ENCODE results near the gene RPL29.
"Not testable (repeated sequence)": the region's sequence is repeated elsewhere in the genome, so short reads cannot be mapped to it uniquely, and the experiment has no call there.

The RPL29 gene

GRCh38 chr3:51995346-51996163 lies at the start of gene RPL29:
Gene RPL29 (minus strand): TSS chr3:51995895. CDS start chr3:51995461, 434 bp downstream.
- Histone ChIP-seq H3K4me3 (ENCODE audit: low read depth, low read length) (peak within 1 kb of the TSS; percentile 93), H3K36me3 (ENCODE audit: control insufficient read depth, insufficient read depth, low read length) (peaks cover 35% of the 10 kb centered on the region), H3K9me3 (ENCODE audit: control insufficient read depth, insufficient read depth, low read length) (no peaks in the 10 kb centered on the region), H3K4me1 (ENCODE audit: control insufficient read depth, insufficient read depth, low read length) (peaks cover 17% of the 10 kb centered on the region), H3K9ac (ENCODE audit: low read depth, low read length) (peak within 1 kb of the TSS; percentile 98), H3K27ac (ENCODE audit: low read depth, low read length) (peak within 1 kb of the TSS; percentile 93), H3K27me3 (ENCODE audit: control insufficient read depth, insufficient read depth, low read length) (no peaks in the 10 kb centered on the region)

GRCh38 chr3:52044869-52045619 lies 49.3 kb upstream of the RPL29 start:
- Histone ChIP-seq H3K27ac (ENCODE audit: low read depth, low read length) (no peak overlapping the region), H3K9me3 (ENCODE audit: control insufficient read depth, insufficient read depth, low read length) (no peaks in the 10 kb centered on the region), H3K36me3 (ENCODE audit: control insufficient read depth, insufficient read depth, low read length) (peaks cover 10% of the 10 kb centered on the region), H3K4me3 (ENCODE audit: low read depth, low read length) (no peak overlapping the region), H3K27me3 (ENCODE audit: control insufficient read depth, insufficient read depth, low read length) (no peaks in the 10 kb centered on the region), H3K4me1 (ENCODE audit: control insufficient read depth, insufficient read depth, low read length) (no peaks in the 10 kb centered on the region), H3K9ac (ENCODE audit: low read depth, low read length) (no peak overlapping the region)

- Histone ChIP-seq H3K27me3 (ENCODE audit: control insufficient read depth, insufficient read depth, low read length) (no peaks in the 10 kb centered on the region), H3K4me1 (ENCODE audit: control insufficient read depth, insufficient read depth, low read length) (no peaks in the 10 kb centered on the region), H3K9ac (ENCODE audit: low read depth, low read length) (no peak overlapping the region), H3K9me3 (ENCODE audit: control insufficient read depth, insufficient read depth, low read length) (no peaks in the 10 kb centered on the region), H3K4me3 (ENCODE audit: low read depth, low read length) (no peak overlapping the region), H3K27ac (ENCODE audit: low read depth, low read length) (no peak overlapping the region), H3K36me3 (ENCODE audit: control insufficient read depth, insufficient read depth, low read length) (no peaks in the 10 kb centered on the region)
Observed at GRCh38 chr3:52043750-52044149, 48.1 kb upstream of the RPL29 start.

GRCh38 chr3:52043039-52043438 lies 47.3 kb upstream of the RPL29 start:
- not testable (repeated sequence) for H3K36me3 ChIP-seq (ENCODE audit: control insufficient read depth, insufficient read depth, low read length); H3K9ac ChIP-seq (ENCODE audit: low read depth, low read length); H3K27me3 ChIP-seq (ENCODE audit: control insufficient read depth, insufficient read depth, low read length); H3K4me1 ChIP-seq (ENCODE audit: control insufficient read depth, insufficient read depth, low read length); H3K27ac ChIP-seq (ENCODE audit: low read depth, low read length); H3K9me3 ChIP-seq (ENCODE audit: control insufficient read depth, insufficient read depth, low read length); H3K4me3 ChIP-seq (ENCODE audit: low read depth, low read length)

GRCh38 chr3:52041118-52041731 lies 45.5 kb upstream of the RPL29 start:
- no peak overlapping the region for H3K4me3 ChIP-seq (ENCODE audit: low read depth, low read length)
- H3K27ac ChIP-seq (ENCODE audit: low read depth, low read length) = no peak overlapping the region
- H3K4me1 ChIP-seq (ENCODE audit: control insufficient read depth, insufficient read depth, low read length) = no peaks in the 10 kb centered on the region
- no peaks in the 10 kb centered on the region for H3K9me3 ChIP-seq (ENCODE audit: control insufficient read depth, insufficient read depth, low read length)
- H3K9ac ChIP-seq (ENCODE audit: low read depth, low read length) = no peak overlapping the region
- no peaks in the 10 kb centered on the region for H3K27me3 ChIP-seq (ENCODE audit: control insufficient read depth, insufficient read depth, low read length)
- H3K36me3 ChIP-seq (ENCODE audit: control insufficient read depth, insufficient read depth, low read length) = no peaks in the 10 kb centered on the region

- no peaks in the 10 kb centered on the region for H3K9me3 ChIP-seq (ENCODE audit: control insufficient read depth, insufficient read depth, low read length)
- H3K4me1 ChIP-seq (ENCODE audit: control insufficient read depth, insufficient read depth, low read length) = no peaks in the 10 kb centered on the region
- H3K4me3 ChIP-seq (ENCODE audit: low read depth, low read length) = no peak overlapping the region
- no peak overlapping the region for H3K9ac ChIP-seq (ENCODE audit: low read depth, low read length)
- H3K27ac ChIP-seq (ENCODE audit: low read depth, low read length) = no peak overlapping the region
- no peaks in the 10 kb centered on the region for H3K36me3 ChIP-seq (ENCODE audit: control insufficient read depth, insufficient read depth, low read length)
- H3K27me3 ChIP-seq (ENCODE audit: control insufficient read depth, insufficient read depth, low read length) = no peaks in the 10 kb centered on the region
Observed at GRCh38 chr3:52040600-52040999, 44.9 kb upstream of the RPL29 start.

- H3K9me3 ChIP-seq (ENCODE audit: control insufficient read depth, insufficient read depth, low read length) = no peaks in the 10 kb centered on the region
Observed at GRCh38 chr3:52039846-52040245, 44.2 kb upstream of the RPL29 start.

GRCh38 chr3:52039426-52039825 lies 43.7 kb upstream of the RPL29 start:
- H3K27me3 ChIP-seq (ENCODE audit: control insufficient read depth, insufficient read depth, low read length) = no peaks in the 10 kb centered on the region
- H3K9ac ChIP-seq (ENCODE audit: low read depth, low read length) = no peak overlapping the region
- no peak overlapping the region for H3K4me3 ChIP-seq (ENCODE audit: low read depth, low read length)
- H3K36me3 ChIP-seq (ENCODE audit: control insufficient read depth, insufficient read depth, low read length) = no peaks in the 10 kb centered on the region
- no peak overlapping the region for H3K27ac ChIP-seq (ENCODE audit: low read depth, low read length)
- no peaks in the 10 kb centered on the region for H3K4me1 ChIP-seq (ENCODE audit: control insufficient read depth, insufficient read depth, low read length)
- H3K9me3 ChIP-seq (ENCODE audit: control insufficient read depth, insufficient read depth, low read length) = no peaks in the 10 kb centered on the region

More at GRCh38 chr3:52039846-52040245, 44.2 kb upstream of the RPL29 start:
- H3K27me3 ChIP-seq (ENCODE audit: control insufficient read depth, insufficient read depth, low read length) = no peaks in the 10 kb centered on the region
- no peaks in the 10 kb centered on the region for H3K4me1 ChIP-seq (ENCODE audit: control insufficient read depth, insufficient read depth, low read length)
- H3K4me3 ChIP-seq (ENCODE audit: low read depth, low read length) = no peak overlapping the region
- no peaks in the 10 kb centered on the region for H3K36me3 ChIP-seq (ENCODE audit: control insufficient read depth, insufficient read depth, low read length)
- no peak overlapping the region for H3K27ac ChIP-seq (ENCODE audit: low read depth, low read length)
- H3K9ac ChIP-seq (ENCODE audit: low read depth, low read length) = no peak overlapping the region

GRCh38 chr3:52038227-52038626 lies 42.5 kb upstream of the RPL29 start:
- no peaks in the 10 kb centered on the region for H3K27me3 ChIP-seq (ENCODE audit: control insufficient read depth, insufficient read depth, low read length)
- no peak overlapping the region for H3K27ac ChIP-seq (ENCODE audit: low read depth, low read length)
- H3K4me3 ChIP-seq (ENCODE audit: low read depth, low read length) = no peak overlapping the region
- H3K4me1 ChIP-seq (ENCODE audit: control insufficient read depth, insufficient read depth, low read length) = no peaks in the 10 kb centered on the region
- H3K36me3 ChIP-seq (ENCODE audit: control insufficient read depth, insufficient read depth, low read length) = no peaks in the 10 kb centered on the region
- no peak overlapping the region for H3K9ac ChIP-seq (ENCODE audit: low read depth, low read length)
- no peaks in the 10 kb centered on the region for H3K9me3 ChIP-seq (ENCODE audit: control insufficient read depth, insufficient read depth, low read length)

GRCh38 chr3:52037291-52037690 lies 41.6 kb upstream of the RPL29 start:
- Histone ChIP-seq H3K27ac (ENCODE audit: low read depth, low read length) (no peak overlapping the region), H3K9me3 (ENCODE audit: control insufficient read depth, insufficient read depth, low read length) (no peaks in the 10 kb centered on the region), H3K4me3 (ENCODE audit: low read depth, low read length) (no peak overlapping the region), H3K36me3 (ENCODE audit: control insufficient read depth, insufficient read depth, low read length) (no peaks in the 10 kb centered on the region), H3K4me1 (ENCODE audit: control insufficient read depth, insufficient read depth, low read length) (no peaks in the 10 kb centered on the region), H3K9ac (ENCODE audit: low read depth, low read length) (no peak overlapping the region), H3K27me3 (ENCODE audit: control insufficient read depth, insufficient read depth, low read length) (no peaks in the 10 kb centered on the region)

- Histone ChIP-seq H3K9me3 (ENCODE audit: control insufficient read depth, insufficient read depth, low read length) (no peaks in the 10 kb centered on the region), H3K4me1 (ENCODE audit: control insufficient read depth, insufficient read depth, low read length) (no peaks in the 10 kb centered on the region), H3K4me3 (ENCODE audit: low read depth, low read length) (no peak overlapping the region), H3K27ac (ENCODE audit: low read depth, low read length) (no peak overlapping the region), H3K9ac (ENCODE audit: low read depth, low read length) (no peak overlapping the region), H3K27me3 (ENCODE audit: control insufficient read depth, insufficient read depth, low read length) (no peaks in the 10 kb centered on the region), H3K36me3 (ENCODE audit: control insufficient read depth, insufficient read depth, low read length) (no peaks in the 10 kb centered on the region)
Observed at GRCh38 chr3:52036829-52037228, 41.1 kb upstream of the RPL29 start.
